Subcutaneous adipose tissue (tissue), 4 donors: Measurements from ENCODE around the gene SCP2. TPM values are rescaled to one million over a fixed set of nuclear protein-coding genes. Genes with fewer than 3 reads are reported as not detected.

Source experiments
- CTCF ChIP-seq: fragments of 450-650 bp; IDR thresholded peaks from one replicate; pipeline ENCODE4 v1.5.1; 2016; ENCODE audit warnings: low read depth, mild to moderate bottlenecking, control low read depth, antibody characterized with exemption, moderate library complexity
- total RNA-seq, 4 donors: library from RNA; depleted of rRNA; stranded (reverse); fragments of >200 nt; gene quantifications; one replicate each; pipeline ENCODE4 v1.1.0, GENCODE V29; 2016

Gene SCP2
- total RNA-seq, 4 donors from 2014 or later: 152 to 223 (median 170) TPM

GRCh38 chr1:53047737-53048736 lies 121.0 kb downstream of the SCP2 start:
- TF ChIP-seq CTCF: no peak

DNA sequence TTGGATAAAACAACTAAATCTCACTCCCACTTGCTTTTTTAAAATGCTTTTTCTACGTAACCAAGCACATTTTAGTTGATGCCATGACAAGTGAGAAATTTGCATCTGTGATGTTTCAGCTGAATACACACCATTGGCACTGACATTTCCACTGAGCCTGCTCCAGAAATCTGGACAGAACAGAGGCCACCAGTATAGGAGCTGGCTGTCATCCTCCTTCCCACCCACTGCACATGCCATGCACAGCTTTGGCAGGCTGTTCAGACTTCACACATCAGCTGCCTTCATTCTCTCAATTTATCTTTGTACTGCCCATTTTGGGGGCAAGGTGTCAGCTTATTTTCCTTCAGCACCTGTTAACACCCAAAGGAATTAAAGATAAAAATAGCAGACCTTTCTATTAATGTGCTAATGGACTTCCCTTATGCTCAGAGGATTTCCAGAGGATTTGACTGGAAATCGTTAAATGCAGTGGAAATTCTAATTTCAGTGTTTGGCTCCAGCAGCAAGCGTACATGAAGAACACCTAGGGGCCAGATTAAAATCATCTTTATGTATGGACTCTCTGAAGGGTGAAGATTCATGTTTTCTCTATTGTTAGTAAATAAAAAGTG lies 122.0 kb downstream of the SCP2 start:
- TF ChIP-seq CTCF: no peak

DNA sequence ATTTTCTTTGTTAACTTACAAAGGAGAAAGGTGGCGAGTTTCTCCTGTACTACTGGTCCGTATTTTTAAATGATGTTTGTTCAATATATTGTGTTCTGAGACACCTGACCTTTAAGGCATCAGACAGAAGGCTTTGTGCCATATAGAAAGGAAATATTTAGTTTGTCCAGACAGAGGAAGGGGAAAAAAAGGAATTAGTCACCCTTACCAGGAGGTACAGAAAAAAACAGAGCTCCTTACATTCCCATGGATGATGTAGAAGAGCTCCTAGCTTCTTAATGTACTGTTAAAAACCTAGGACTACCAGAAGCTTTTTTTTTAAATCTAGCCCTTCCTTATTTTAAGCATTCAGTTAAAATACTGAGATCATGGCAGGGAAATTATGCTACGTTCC lies 122.5 kb downstream of the SCP2 start:
- TF ChIP-seq CTCF: no peak

GRCh38 chr1:53050310-53050709 lies 123.2 kb downstream of the SCP2 start:
- no peak for TF ChIP-seq CTCF

- no peak for TF ChIP-seq CTCF
Measured at GRCh38 chr1:53051676-53052075, 124.6 kb downstream of the SCP2 start.

- no peak for TF ChIP-seq CTCF
Measured at GRCh38 chr1:53057127-53057526, 130.1 kb downstream of the SCP2 start.

- no peak for TF ChIP-seq CTCF
Measured at GRCh38 chr1:53060579-53060978, 133.5 kb downstream of the SCP2 start.
